GM23338 (cell line): Measurements from ENCODE around the gene DBNL. TPM values are rescaled to one million over a fixed set of nuclear protein-coding genes. Genes with fewer than 3 reads are reported as not detected.
A peak's percentile ranks its signal among the peaks of the same experiment; 100 is the strongest.
"Not testable (repeated sequence)": the region's sequence is repeated elsewhere in the genome, so short reads cannot be mapped to it uniquely, and the experiment has no call there.

ENCODE experiments used
- ATAC-seq: fragments of 200-7000 bp; cut with Tn5 transposase; 3 replicates; pipeline ENCODE4 v1.9.1; 2020
- DNase-seq: peaks from one replicate; pipeline ENCODE4 v3.0.0-alpha.2; 2015; ENCODE audit warnings: low spot score
- H2AFZ ChIP-seq: fragments of 200-600 bp; sonication (generic); 2 replicates; pipeline ENCODE4 v1.8.0; 2016; ENCODE audit warnings: antibody characterized with exemption, mild to moderate bottlenecking, moderate library complexity
- H3F3A ChIP-seq: fragments of 200-600 bp; sonication (generic); replicated peaks from 2 replicates; pipeline ENCODE4 v1.8.0; 2017; ENCODE audit warnings: antibody characterized with exemption, mixed run types, low read depth
- H3K27ac ChIP-seq: fragments of 200-600 bp; sonication (generic); 2 replicates; pipeline ENCODE4 v1.6.1; 2016; ENCODE audit warnings: low read depth
- H3K27me3 ChIP-seq: fragments of 200-600 bp; sonication (generic); 2 replicates; pipeline ENCODE4 v1.8.0; 2016; ENCODE audit warnings: mild to moderate bottlenecking, mixed run types, moderate library complexity; ENCODE audit not compliant: insufficient read depth
- H3K36me3 ChIP-seq: fragments of 200-600 bp; sonication (generic); 2 replicates; pipeline ENCODE4 v1.8.0; 2016; ENCODE audit warnings: mild to moderate bottlenecking; ENCODE audit not compliant: insufficient read depth
- H3K4me1 ChIP-seq: fragments of 200-600 bp; sonication (generic); 2 replicates; pipeline ENCODE4 v1.8.0; 2016; ENCODE audit warnings: mild to moderate bottlenecking, moderate library complexity; ENCODE audit not compliant: insufficient read depth
- H3K4me2 ChIP-seq: fragments of 200-600 bp; sonication (generic); 2 replicates; pipeline ENCODE4 v1.7.1; 2017; ENCODE audit warnings: mixed run types
- H3K4me3 ChIP-seq: fragments of 200-600 bp; sonication (generic); 2 replicates; pipeline ENCODE4 v1.6.1; 2016; ENCODE audit warnings: mixed run types
- H3K79me2 ChIP-seq: fragments of 200-600 bp; sonication (generic); replicated peaks from 2 replicates; pipeline ENCODE4 v1.8.0; 2017; ENCODE audit warnings: mild to moderate bottlenecking; ENCODE audit not compliant: insufficient read depth
- H3K9me2 ChIP-seq: fragments of 200-600 bp; sonication (generic); 2 replicates; pipeline ENCODE4 v1.8.0; 2017; ENCODE audit not compliant: insufficient read depth
- H4K20me1 ChIP-seq: fragments of 200-600 bp; sonication (generic); replicated peaks from 2 replicates; pipeline ENCODE4 v1.8.0; 2017; ENCODE audit warnings: mild to moderate bottlenecking; ENCODE audit not compliant: insufficient read depth
- H3K27ac Mint-ChIP-seq: 2 replicates; pipeline ENCODE4 v1.8.0; 2020; ENCODE audit warnings: inconsistent platforms, mild to moderate bottlenecking, moderate library complexity, mixed read lengths
- H3K27me3 Mint-ChIP-seq: 3 replicates; pipeline ENCODE4 v1.8.0; 2022; ENCODE audit warnings: low read depth, mild to moderate bottlenecking, moderate library complexity, mixed read lengths, inconsistent platforms; ENCODE audit not compliant: insufficient read depth, poor library complexity
- H3K36me3 Mint-ChIP-seq: 3 replicates; pipeline ENCODE4 v1.8.0; 2021; ENCODE audit warnings: low read depth, mild to moderate bottlenecking, inconsistent platforms, moderate library complexity, mixed read lengths
- H3K4me1 Mint-ChIP-seq: 3 replicates; pipeline ENCODE4 v1.8.0; 2020; ENCODE audit warnings: mild to moderate bottlenecking, inconsistent platforms, mixed read lengths
- H3K4me3 Mint-ChIP-seq: 3 replicates; pipeline ENCODE4 v1.8.0; 2021; ENCODE audit warnings: moderate library complexity, mild to moderate bottlenecking, inconsistent platforms, mixed read lengths
- H3K9me3 Mint-ChIP-seq: 3 replicates; pipeline ENCODE4 v1.8.0; 2020; ENCODE audit warnings: moderate library complexity, mild to moderate bottlenecking, inconsistent platforms, mixed read lengths
- POLR2AphosphoS5 ChIP-seq: IDR thresholded peaks from 2 replicates; pipeline ENCODE4 v1.6.1; 2016; ENCODE audit warnings: antibody characterized with exemption, low read depth
- ZNF114 ChIP-seq: fragments of 250-450 bp; sonication (Bioruptor Pico); IDR thresholded peaks from 2 replicates; pipeline ENCODE4 v1.5.0; 2020; ENCODE audit warnings: mild to moderate bottlenecking, moderate library complexity
- ZNF331 ChIP-seq: fragments of 250-450 bp; sonication (Bioruptor Pico); IDR thresholded peaks from 2 replicates; pipeline ENCODE4 v1.5.0; 2020; ENCODE audit warnings: low read depth, mild to moderate bottlenecking, moderate library complexity
- long read RNA-seq: library from polyadenylated mRNA; unstranded; transcript quantifications from one replicate; pipeline ENCODE4 v2.0.0, GENCODE V29; 2020; ENCODE audit not compliant: unreplicated experiment
- polyA plus RNA-seq: library from polyadenylated mRNA; unstranded; fragments of >200 nt; fragmentation: Nextera tagmentation; extraction: Ambion mirVana; gene quantifications from 2 replicates; pipeline ENCODE4 v1.2.1, GENCODE V29; 2016
- total RNA-seq: library from RNA; depleted of rRNA; stranded (reverse); fragments of >200 nt; shearing (Covaris generic); gene quantifications from 2 replicates; pipeline ENCODE4 v1.2.3, GENCODE V29; 2014; rRNA removed
- TF ChIP-seq, protein P1 (sequence below): IDR thresholded peaks from 2 replicates; pipeline ENCODE4 v1.6.1; 2016; ENCODE audit warnings: antibody characterized with exemption

The DBNL gene
- total RNA-seq, result 44.7 and 49.4 TPM in 2 replicates
- 17.1 and 18.1 TPM in 2 replicates for polyA plus RNA-seq
- long read RNA-seq, transcript DBNL-210 (13 exons, 1,808 nt), result major isoform, 21 of 35 reads
- long read RNA-seq, transcript DBNL-220 (13 exons, 2,117 nt), result minor isoform, 6 of 35 reads
- long read RNA-seq, partial matches to known transcripts, result 0 of 35 reads
- long read RNA-seq, other reads (novel, unspliced or antisense), result 5 of 35 reads

DNA sequence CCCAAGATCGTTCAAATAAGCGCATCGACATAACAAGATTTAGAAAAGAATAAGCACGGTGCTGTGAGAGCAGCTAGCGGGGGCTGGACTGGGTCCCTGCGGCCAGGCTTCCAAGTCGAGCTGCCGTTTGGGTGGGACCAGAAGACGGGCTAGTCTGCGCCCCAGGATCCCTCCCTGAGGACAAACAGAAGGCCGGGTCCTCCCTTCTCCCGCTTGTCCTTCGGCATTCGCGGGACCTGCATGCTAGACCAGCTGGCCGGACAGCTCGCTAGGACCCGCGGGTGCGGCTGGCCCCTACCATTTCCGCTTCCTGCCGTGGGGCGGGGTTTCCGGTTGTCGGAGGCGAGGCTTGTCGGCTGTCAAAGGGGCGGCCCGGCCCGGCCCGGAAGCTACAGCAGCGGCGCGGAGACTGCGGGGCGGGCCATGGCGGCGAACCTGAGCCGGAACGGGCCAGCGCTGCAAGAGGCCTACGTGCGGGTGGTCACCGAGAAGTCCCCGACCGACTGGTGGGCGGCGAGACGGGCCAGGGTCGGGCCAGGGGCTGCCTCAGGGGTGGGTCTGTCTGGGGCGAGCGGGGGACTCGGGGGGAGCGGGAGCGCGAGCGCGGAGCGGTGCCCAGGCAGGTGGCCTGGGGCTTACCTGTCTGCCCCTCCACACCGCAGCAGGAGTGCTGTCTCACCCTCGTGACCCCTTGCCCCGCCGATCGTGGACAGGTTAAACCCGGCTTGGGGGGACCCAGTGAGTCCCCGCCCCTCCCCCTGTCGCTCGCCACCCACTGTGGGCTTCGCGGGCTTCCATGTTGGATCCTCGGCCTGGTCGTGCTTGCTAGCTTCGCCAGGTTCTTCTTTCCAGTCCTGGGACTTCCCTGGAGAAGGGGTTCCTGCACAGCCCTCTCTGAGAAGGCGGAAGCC, at the start of gene DBNL:
Gene DBNL, plus strand, starts transcription at position 388 of the 911 bp plus-strand sequence. Its CDS starts 36 bp downstream, at position 424.
- Histone ChIP-seq H3F3A (peaks cover 11% of the 10 kb centered on the region; the same call in 1 of the 2 replicates), H3K9me2 (no peaks in the 10 kb centered on the region), H3K27ac (no peak within 1 kb of the TSS), H3K4me2 (peak within 1 kb of the TSS; percentile 93), H3K36me3 (no peaks in the 10 kb centered on the region), H2AFZ (peak within 1 kb of the TSS; percentile 94), H3K79me2 (peaks cover 33% of the 10 kb centered on the region), H4K20me1 (peaks cover 6% of the 10 kb centered on the region; the same call in 1 of the 2 replicates), H3K4me3 (peak within 1 kb of the TSS; percentile 98), H3K27me3 (peaks cover 24% of the 10 kb centered on the region; the same call in 1 of the 2 replicates), H3K4me1 (0 out of 2 replicates have a peak, but pooled peaks cover 10% of the 10 kb centered on the region)
- H3K4me1 Mint-ChIP-seq, result peaks cover 14% of the 10 kb centered on the region
- H3K4me3 Mint-ChIP-seq, result peak within 1 kb of the TSS; percentile 77
- peaks cover 14% of the 10 kb centered on the region for H3K27me3 Mint-ChIP-seq
- H3K36me3 Mint-ChIP-seq, result peaks cover 4% of the 10 kb centered on the region; the same call in 2 of the 3 replicates
- no peak for TF ChIP-seq ZNF331
- peak; percentile 96 for TF ChIP-seq POLR2AphosphoS5
- TF ChIP-seq, protein P1, sequence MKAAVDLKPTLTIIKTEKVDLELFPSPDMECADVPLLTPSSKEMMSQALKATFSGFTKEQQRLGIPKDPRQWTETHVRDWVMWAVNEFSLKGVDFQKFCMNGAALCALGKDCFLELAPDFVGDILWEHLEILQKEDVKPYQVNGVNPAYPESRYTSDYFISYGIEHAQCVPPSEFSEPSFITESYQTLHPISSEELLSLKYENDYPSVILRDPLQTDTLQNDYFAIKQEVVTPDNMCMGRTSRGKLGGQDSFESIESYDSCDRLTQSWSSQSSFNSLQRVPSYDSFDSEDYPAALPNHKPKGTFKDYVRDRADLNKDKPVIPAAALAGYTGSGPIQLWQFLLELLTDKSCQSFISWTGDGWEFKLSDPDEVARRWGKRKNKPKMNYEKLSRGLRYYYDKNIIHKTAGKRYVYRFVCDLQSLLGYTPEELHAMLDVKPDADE, result peak; percentile 83
- TF ChIP-seq ZNF114, result no peak
- DNase-seq (peak; percentile 97), ATAC-seq (peak; percentile 84)
- H3K9me3 Mint-ChIP-seq, result 0 out of 3 replicates have a peak, but pooled peaks cover 3% of the 10 kb centered on the region
- no peak within 1 kb of the TSS for H3K27ac Mint-ChIP-seq

DNA sequence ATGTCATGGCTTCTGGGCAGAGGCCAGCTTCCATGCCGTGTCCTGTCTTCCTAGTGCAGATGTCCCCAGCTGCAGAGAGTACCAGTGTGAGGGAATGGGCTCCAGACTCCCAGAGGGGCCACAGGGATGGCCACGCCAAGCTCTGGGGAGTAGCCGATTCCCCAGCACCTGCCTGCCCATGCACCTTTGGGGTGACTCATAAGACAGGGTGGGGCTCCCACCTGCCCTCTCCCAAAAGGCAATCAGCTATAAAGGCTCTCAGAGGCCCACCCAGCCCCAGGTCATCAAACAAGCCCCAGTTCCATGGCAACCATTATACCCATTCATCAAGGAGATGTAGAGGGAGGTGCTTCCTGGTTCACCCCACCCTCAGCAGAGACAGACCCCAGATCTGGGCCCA, 47.0 kb upstream of the DBNL start, which contains the start of gene SPDYE1:
Gene SPDYE1, plus strand, starts transcription at position 366 of the 400 bp plus-strand sequence. CDS start 2,053 bp downstream, outside the sequence.
- not testable (repeated sequence) for H3K9me2 ChIP-seq, H3K36me3 Mint-ChIP-seq, H2AFZ ChIP-seq, H3F3A ChIP-seq, H3K4me1 Mint-ChIP-seq, ATAC-seq, H3K27me3 ChIP-seq, H3K27me3 Mint-ChIP-seq, H3K27ac Mint-ChIP-seq, H3K27ac ChIP-seq, H3K4me1 ChIP-seq, H3K79me2 ChIP-seq, H3K4me3 Mint-ChIP-seq, H3K4me3 ChIP-seq, H3K36me3 ChIP-seq, H3K4me2 ChIP-seq, H3K9me3 Mint-ChIP-seq, H4K20me1 ChIP-seq, DNase-seq

DNA sequence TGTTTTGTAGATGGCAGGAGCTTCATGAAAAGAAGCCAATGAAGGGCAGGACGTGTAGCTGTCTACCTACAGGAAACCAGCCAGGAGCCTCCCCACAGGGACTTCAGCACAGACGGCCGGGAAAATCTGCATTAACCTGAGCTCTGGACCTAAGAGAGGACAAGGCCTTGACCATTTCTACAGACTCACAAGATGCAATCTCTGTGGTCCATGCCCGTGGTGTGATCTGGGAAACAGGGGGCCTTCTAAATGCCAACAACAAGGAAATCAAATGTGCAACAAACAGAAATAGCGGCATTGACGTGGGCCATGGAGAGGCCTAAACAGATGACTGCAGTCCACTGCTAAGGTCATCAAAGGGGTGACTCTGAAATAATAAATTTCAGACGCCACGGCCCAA, 32.4 kb upstream of the DBNL start:
- DNase-seq, result not testable (repeated sequence)

DNA sequence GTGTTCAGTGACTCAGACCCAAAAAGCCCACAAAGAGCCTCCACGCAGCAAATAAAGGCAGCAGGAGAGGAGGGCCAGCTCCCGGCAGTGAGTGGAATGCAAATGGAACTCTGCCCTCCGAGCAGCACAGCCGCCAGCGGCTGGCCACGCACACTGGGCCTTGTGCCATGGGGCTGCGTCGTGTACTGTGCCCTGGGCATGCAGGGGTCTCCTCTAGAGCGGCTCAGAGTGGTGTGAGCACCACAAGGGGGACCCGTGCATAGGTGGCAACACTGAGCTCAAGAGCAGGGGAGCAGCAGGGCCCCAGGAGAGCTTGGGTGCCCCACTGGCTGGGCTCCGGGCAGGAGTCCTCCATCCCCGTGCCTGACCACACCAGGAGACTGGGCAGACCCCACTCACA, 29.4 kb upstream of the DBNL start:
- H3K4me3 ChIP-seq, H2AFZ ChIP-seq, H3K4me3 Mint-ChIP-seq, H3F3A ChIP-seq, H3K36me3 Mint-ChIP-seq, H3K27me3 Mint-ChIP-seq, H3K4me1 Mint-ChIP-seq, H3K27ac ChIP-seq, H3K9me3 Mint-ChIP-seq, H3K9me2 ChIP-seq, H3K36me3 ChIP-seq, H3K79me2 ChIP-seq, H4K20me1 ChIP-seq, H3K4me1 ChIP-seq, H3K27ac Mint-ChIP-seq, DNase-seq, H3K4me2 ChIP-seq, ATAC-seq, H3K27me3 ChIP-seq: not testable (repeated sequence)

More for the DNA sequence above, 32.4 kb upstream of the DBNL start:
- not testable (repeated sequence) for H3F3A ChIP-seq, H3K36me3 ChIP-seq, H3K79me2 ChIP-seq, H3K9me3 Mint-ChIP-seq, H3K36me3 Mint-ChIP-seq, H3K27me3 ChIP-seq, H3K4me1 ChIP-seq, H3K9me2 ChIP-seq, H3K4me3 ChIP-seq, H3K4me2 ChIP-seq, ATAC-seq, H3K4me1 Mint-ChIP-seq, H3K4me3 Mint-ChIP-seq, H3K27me3 Mint-ChIP-seq, H2AFZ ChIP-seq, H3K27ac ChIP-seq, H3K27ac Mint-ChIP-seq, H4K20me1 ChIP-seq
